ENCODE results near the gene SACM1L. TPM values are rescaled to one million over a fixed set of nuclear protein-coding genes. Genes with fewer than 3 reads are reported as not detected.

SACM1L gene
- total and polyA plus RNA-seq, 4 experiments from 2014 or later = 27.6 to 104 (median 67.4) TPM

DNA sequence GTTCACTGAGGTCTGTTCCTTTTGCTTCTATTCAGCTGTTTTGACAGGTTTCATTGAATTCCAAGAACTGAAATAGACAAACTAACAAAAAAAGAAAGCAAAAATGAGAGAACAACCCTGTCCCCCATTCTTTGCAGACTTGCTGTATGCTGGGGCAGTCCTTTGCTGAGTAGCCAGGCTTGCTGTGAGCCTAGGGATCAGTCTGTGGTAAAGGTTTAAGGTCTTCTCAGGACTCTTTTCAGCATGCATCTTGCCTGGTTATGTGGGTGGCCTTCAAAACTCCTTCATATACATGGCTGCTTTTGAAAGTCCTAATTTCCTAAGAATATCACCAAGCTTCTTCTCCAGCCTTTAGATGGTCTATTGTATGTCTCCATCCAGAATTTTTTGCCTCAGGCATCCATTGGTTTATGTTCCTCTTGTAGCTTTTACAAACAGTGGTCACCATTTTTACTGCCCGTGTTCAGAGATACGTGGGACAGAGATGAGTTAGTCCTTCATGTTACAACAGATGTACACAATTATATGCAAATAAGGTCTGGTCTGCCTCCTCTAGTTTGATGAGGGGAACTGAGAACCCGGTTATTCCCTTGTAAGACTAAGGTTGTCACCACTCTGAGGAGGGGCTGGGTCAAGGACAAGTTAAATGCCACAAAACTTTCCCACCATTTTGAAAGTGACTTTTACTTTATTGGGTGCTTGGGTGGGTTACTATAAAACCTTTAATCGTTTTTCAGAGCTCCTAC lies 41.4 kb downstream of the SACM1L start:
- Mint-ChIP-seq H3K36me3 (peaks cover 52 to 74% of the 10 kb centered on the region in 2 donors), H3K27me3 (no peaks in the 10 kb centered on the region), H3K4me1 (peaks cover 9 to 20% (median 13%) of the 10 kb centered on the region in 4 donors), H3K4me3 (no peak overlapping the region), H3K9me3 (no peaks in the 10 kb centered on the region), H3K27ac (peak overlapping the region in 4 of 7 donors; percentile 24 to 60 (median 34))
- Histone ChIP-seq H3K36me3 (ENCODE audit: insufficient read depth, low read length) (peaks cover 46% of the 10 kb centered on the region), H3K4me1 (ENCODE audit: insufficient read depth, low read length) (no peaks in the 10 kb centered on the region), H3K27me3 (ENCODE audit: insufficient read depth, low read length) (no peaks in the 10 kb centered on the region), H3K9me3 (ENCODE audit: control insufficient read depth in 1 of 2, low read length in 2 of 2) (no peaks in the 10 kb centered on the region), H3K27ac (ENCODE audit: low read depth, low read length) (no peak overlapping the region), H3K4me3 (ENCODE audit: low read length in 2 of 2) (no peak overlapping the region)
- intact Hi-C loops (cut with micrococcal nuclease) = no loop called here
- no peak for DNase-seq
- POLR2A ChIA-PET (ENCODE audit: partially characterized antibody) = no interaction called here
- CTCF ChIA-PET (ENCODE audit: partially characterized antibody) = interaction anchor here (1.2 to 1.3 kb wide), 2 partner anchors 36 to 346 kb away, joined by 3 to 4 read pairs; no protein-coding TSS in a partner anchor

DNA sequence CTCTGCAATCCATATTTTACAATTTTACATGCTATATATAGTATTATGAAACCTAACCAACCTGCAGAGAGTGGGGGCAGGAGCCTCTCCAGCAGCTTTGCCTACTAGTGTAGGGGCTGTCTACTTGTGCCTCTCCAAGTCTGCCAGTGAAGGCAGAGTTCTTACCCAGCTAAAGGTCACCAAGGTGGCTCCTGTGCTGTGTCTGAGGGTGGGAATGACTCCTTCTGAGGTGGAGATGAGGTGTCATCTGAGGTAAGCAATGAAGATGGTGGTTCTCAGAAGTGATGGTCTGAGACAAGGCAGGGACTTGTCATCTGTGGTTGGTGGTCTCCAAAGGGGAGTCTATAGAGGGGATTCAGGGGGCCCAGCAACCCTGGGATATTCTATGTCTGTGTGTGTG lies 47.5 kb downstream of the SACM1L start:
- POLR2A ChIA-PET (ENCODE audit: partially characterized antibody) = no interaction called here
- Histone ChIP-seq H3K36me3 (ENCODE audit: insufficient read depth, low read length) (peaks cover 73% of the 10 kb centered on the region), H3K4me1 (ENCODE audit: insufficient read depth, low read length) (peaks cover 12% of the 10 kb centered on the region), H3K4me3 (ENCODE audit: low read length in 2 of 2) (no peak overlapping the region), H3K9me3 (ENCODE audit: control insufficient read depth in 1 of 2, low read length in 2 of 2) (no peaks in the 10 kb centered on the region), H3K27me3 (ENCODE audit: insufficient read depth, low read length) (no peaks in the 10 kb centered on the region), H3K27ac (ENCODE audit: low read depth, low read length) (no peak overlapping the region)
- H3K27ac Mint-ChIP-seq = peak overlapping the region in 3 of 7 donors; percentile 55 to 77 (median 58)
- intact Hi-C loops (cut with micrococcal nuclease) = no loop called here
- no peak for DNase-seq
- no peaks in the 10 kb centered on the region for H3K27me3 Mint-ChIP-seq
- H3K4me3 Mint-ChIP-seq = no peak overlapping the region
- H3K9me3 Mint-ChIP-seq = no peaks in the 10 kb centered on the region
- CTCF ChIA-PET (ENCODE audit: partially characterized antibody) = interaction anchor here (0.5 to 1.1 kb wide), 2 partner anchors 77 to 1888 kb away, joined by 3 read pairs; no protein-coding TSS in a partner anchor
- peaks cover 72 to 83% of the 10 kb centered on the region in 2 donors for H3K36me3 Mint-ChIP-seq
- peaks cover 15 to 34% (median 22%) of the 10 kb centered on the region in 4 donors for H3K4me1 Mint-ChIP-seq

DNA sequence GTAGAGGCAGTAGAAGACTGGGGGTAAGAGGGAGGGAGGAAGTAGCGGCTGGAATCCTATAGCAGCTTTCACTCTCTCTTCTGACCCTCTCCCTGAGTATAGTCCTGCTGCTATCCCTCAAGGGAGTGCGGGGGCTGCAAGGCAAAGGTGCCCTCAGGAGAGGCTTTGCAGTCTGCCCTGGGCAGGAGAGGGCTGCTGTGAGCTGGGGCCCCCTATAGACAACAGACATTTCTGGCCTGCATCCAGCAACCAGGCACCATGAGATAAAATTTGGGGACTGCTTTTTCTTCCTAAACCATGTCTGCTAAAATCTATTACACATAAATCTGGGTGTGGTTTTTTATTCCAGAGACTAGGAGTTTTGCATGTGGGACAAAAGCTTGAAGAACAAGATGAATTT lies 48.0 kb downstream of the SACM1L start:
- Histone ChIP-seq H3K9me3 (ENCODE audit: control insufficient read depth in 1 of 2, low read length in 2 of 2) (no peaks in the 10 kb centered on the region), H3K4me1 (ENCODE audit: insufficient read depth, low read length) (peaks cover 17% of the 10 kb centered on the region), H3K36me3 (ENCODE audit: insufficient read depth, low read length) (peaks cover 75% of the 10 kb centered on the region), H3K27me3 (ENCODE audit: insufficient read depth, low read length) (no peaks in the 10 kb centered on the region), H3K4me3 (ENCODE audit: low read length in 2 of 2) (no peak overlapping the region), H3K27ac (ENCODE audit: low read depth, low read length) (no peak overlapping the region)
- H3K4me1 Mint-ChIP-seq = peaks cover 19 to 39% (median 27%) of the 10 kb centered on the region in 4 donors
- H3K4me3 Mint-ChIP-seq = no peak overlapping the region
- intact Hi-C loops (cut with micrococcal nuclease) = no loop called here
- H3K36me3 Mint-ChIP-seq = peaks cover 69 to 84% of the 10 kb centered on the region in 2 donors
- peak overlapping the region in 2 of 7 donors; percentile 25 to 77 for H3K27ac Mint-ChIP-seq
- no peaks in the 10 kb centered on the region for H3K9me3 Mint-ChIP-seq
- H3K27me3 Mint-ChIP-seq = no peaks in the 10 kb centered on the region
- POLR2A ChIA-PET (ENCODE audit: partially characterized antibody) = no interaction called here
- DNase-seq = no peak
- CTCF ChIA-PET (ENCODE audit: partially characterized antibody) = interaction anchor here (1.1 kb wide), 1 partner anchor 77 kb away, joined by 3 read pairs; no protein-coding TSS in a partner anchor

DNA sequence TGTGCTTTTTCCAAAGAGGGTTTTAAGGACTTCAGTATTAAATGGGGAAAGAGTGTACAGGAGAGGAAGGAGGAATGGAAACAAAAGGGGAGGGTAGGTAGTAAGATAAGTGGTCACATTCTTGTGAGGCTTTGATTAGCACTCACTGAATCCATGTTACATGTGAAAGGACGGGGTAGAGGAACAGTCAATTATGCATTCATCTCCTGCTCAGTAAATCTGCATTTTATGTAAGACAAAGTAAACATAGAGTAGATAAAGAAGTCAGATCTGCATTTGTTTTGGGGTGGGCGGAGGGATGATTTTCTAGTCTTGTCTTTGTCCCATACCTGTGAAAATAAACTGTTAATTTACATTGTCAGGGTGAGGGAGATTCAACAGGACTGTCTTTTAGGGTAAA lies 50.8 kb downstream of the SACM1L start:
- no peak for DNase-seq

DNA sequence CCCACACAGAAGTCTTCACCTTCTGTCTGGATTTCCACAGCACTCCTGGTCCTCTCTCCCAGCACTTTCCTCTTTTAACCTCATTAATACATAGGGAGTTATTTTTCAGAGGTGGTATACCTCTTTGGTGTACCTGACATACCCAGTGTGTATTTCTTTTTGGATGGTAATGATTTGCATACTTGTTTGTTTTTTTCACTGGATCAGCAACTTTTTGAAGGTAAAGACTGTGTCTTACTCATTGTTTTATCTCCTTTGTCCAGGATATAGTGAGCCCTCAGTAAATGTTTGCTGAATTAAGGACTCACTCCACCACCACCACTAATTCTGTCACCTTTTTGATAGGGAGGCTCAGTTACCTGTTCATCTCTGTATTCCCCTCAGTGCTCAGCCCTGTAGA lies 52.1 kb downstream of the SACM1L start:
- intact Hi-C loops (cut with micrococcal nuclease) = no loop called here
- ChIA-PET CTCF (ENCODE audit: partially characterized antibody) (no interaction called here), POLR2A (ENCODE audit: partially characterized antibody) (no interaction called here)
- Histone ChIP-seq H3K27ac (ENCODE audit: low read depth, low read length) (no peak overlapping the region), H3K27me3 (ENCODE audit: insufficient read depth, low read length) (no peaks in the 10 kb centered on the region), H3K4me1 (ENCODE audit: insufficient read depth, low read length) (peaks cover 17% of the 10 kb centered on the region), H3K36me3 (ENCODE audit: insufficient read depth, low read length) (peaks cover 81% of the 10 kb centered on the region), H3K4me3 (ENCODE audit: low read length in 2 of 2) (no peak overlapping the region), H3K9me3 (ENCODE audit: control insufficient read depth in 1 of 2, low read length in 2 of 2) (no peaks in the 10 kb centered on the region)
- peaks cover 20 to 44% (median 27%) of the 10 kb centered on the region in 4 donors for H3K4me1 Mint-ChIP-seq
- peaks cover 62 to 81% of the 10 kb centered on the region in 2 donors for H3K36me3 Mint-ChIP-seq
- H3K9me3 Mint-ChIP-seq = no peaks in the 10 kb centered on the region
- DNase-seq = no peak
- peak overlapping the region in 5 of 8 donors; percentile 7 to 75 (median 44) for H3K4me3 Mint-ChIP-seq
- peak overlapping the region; percentile 62 to 96 (median 86) for H3K27ac Mint-ChIP-seq
- no peaks in the 10 kb centered on the region for H3K27me3 Mint-ChIP-seq

More for the DNA sequence above, 50.8 kb downstream of the SACM1L start:
- peak overlapping the region in 1 of 8 donors; percentile 8 for H3K4me3 Mint-ChIP-seq
- no peak overlapping the region for H3K4me3 ChIP-seq (ENCODE audit: low read length in 2 of 2)
- H3K9me3 Mint-ChIP-seq = no peaks in the 10 kb centered on the region
- no peaks in the 10 kb centered on the region for H3K27me3 ChIP-seq (ENCODE audit: insufficient read depth, low read length)
- peaks cover 62 to 81% of the 10 kb centered on the region in 2 donors for H3K36me3 Mint-ChIP-seq
- H3K27me3 Mint-ChIP-seq = no peaks in the 10 kb centered on the region
- no peaks in the 10 kb centered on the region for H3K9me3 ChIP-seq (ENCODE audit: control insufficient read depth in 1 of 2, low read length in 2 of 2)
- peaks cover 20 to 44% (median 27%) of the 10 kb centered on the region in 4 donors for H3K4me1 Mint-ChIP-seq
- ChIA-PET POLR2A (ENCODE audit: partially characterized antibody) (no interaction called here), CTCF (ENCODE audit: partially characterized antibody) (no interaction called here)
- peaks cover 80% of the 10 kb centered on the region for H3K36me3 ChIP-seq (ENCODE audit: insufficient read depth, low read length)
- peak overlapping the region in 5 of 7 donors; percentile 5 to 84 (median 64) for H3K27ac Mint-ChIP-seq
- no peak overlapping the region for H3K27ac ChIP-seq (ENCODE audit: low read depth, low read length)
- intact Hi-C loops (cut with micrococcal nuclease) = no loop called here
- peaks cover 17% of the 10 kb centered on the region for H3K4me1 ChIP-seq (ENCODE audit: insufficient read depth, low read length)

DNA sequence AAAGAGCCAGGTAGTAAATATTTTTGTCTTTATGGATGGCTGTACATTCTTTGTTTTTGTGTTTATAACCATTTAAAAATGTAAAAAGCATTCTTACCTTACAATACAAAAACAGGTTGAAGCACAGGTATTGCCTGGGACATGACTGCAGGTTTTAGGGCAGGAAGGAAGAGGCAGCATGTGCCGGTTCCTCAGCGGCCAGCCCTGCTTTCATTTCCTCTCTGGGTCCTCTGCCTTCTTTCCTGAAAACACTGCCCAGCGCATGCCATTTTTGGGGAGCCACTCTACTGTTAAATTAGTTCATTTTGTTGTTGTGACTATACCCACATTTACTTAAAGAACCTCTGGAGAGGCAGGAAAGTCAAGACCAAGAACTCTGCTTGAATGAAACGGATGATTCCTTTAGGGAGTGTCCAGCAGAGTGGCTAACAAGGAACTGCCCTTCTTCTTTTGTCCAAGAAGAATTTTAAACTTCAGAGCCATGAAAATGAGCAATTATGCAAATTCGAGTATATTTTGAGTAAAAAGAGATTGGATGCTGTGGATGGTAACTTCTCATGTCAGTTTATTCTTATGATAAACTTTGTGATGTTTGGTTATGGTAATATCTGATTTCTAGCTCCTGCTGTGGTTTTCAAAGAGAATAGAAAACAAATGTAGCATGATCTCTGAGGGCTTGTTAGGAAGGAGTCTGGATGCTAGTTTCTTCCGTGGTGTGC lies 52.7 kb downstream of the SACM1L start:
- H3K27me3 ChIP-seq (ENCODE audit: insufficient read depth, low read length) = no peaks in the 10 kb centered on the region
- CTCF ChIA-PET (ENCODE audit: partially characterized antibody) = interaction anchor here (1.2 to 2.0 kb wide), 3 partner anchors 82 to 335 kb away, joined by 3 to 6 read pairs (median 4); no protein-coding TSS in a partner anchor
- POLR2A ChIA-PET (ENCODE audit: partially characterized antibody) = no interaction called here

More for the DNA sequence above, 52.7 kb downstream of the SACM1L start:
- Histone ChIP-seq H3K36me3 (ENCODE audit: insufficient read depth, low read length) (peaks cover 78% of the 10 kb centered on the region), H3K9me3 (ENCODE audit: control insufficient read depth in 1 of 2, low read length in 2 of 2) (no peaks in the 10 kb centered on the region), H3K27ac (ENCODE audit: low read depth, low read length) (no peak overlapping the region), H3K4me1 (ENCODE audit: insufficient read depth, low read length) (peaks cover 17% of the 10 kb centered on the region), H3K4me3 (ENCODE audit: low read length in 2 of 2) (no peak overlapping the region)
- Mint-ChIP-seq H3K4me1 (peaks cover 20 to 40% (median 27%) of the 10 kb centered on the region in 4 donors), H3K9me3 (no peaks in the 10 kb centered on the region), H3K27ac (peak overlapping the region; percentile 62 to 96 (median 76)), H3K27me3 (no peaks in the 10 kb centered on the region), H3K4me3 (peak overlapping the region in 2 of 8 donors; percentile 44 to 75), H3K36me3 (peaks cover 55 to 74% of the 10 kb centered on the region in 2 donors)
- intact Hi-C loops (cut with micrococcal nuclease) = no loop called here
- DNase-seq = no peak
